Measurements from ENCODE around the gene HBG1. TPM values are rescaled to one million over a fixed set of nuclear protein-coding genes. Genes with fewer than 3 reads are reported as not detected.

HBG1 gene
- total RNA-seq, 1 donor from 2014 or later, result not detected

GRCh38 chr11:5228124-5228523, 21.5 kb downstream of the HBG1 start:
- no peak for DNase-seq (ENCODE audit: low spot score)

GRCh38 chr11:5227681-5228080, 22.0 kb downstream of the HBG1 start:
- DNase-seq (ENCODE audit: low spot score), result no peak

GRCh38 chr11:5226732-5227310, 22.8 kb downstream of the HBG1 start, which contains the start of gene HBB:
Gene HBB, minus strand, starts transcription at chr11:5227071. Its CDS starts 50 bp downstream, at chr11:5227021.
- DNase-seq (ENCODE audit: low spot score), result no peak

- no peak for DNase-seq (ENCODE audit: low spot score)
Observed at GRCh38 chr11:5225480-5225871, 24.2 kb downstream of the HBG1 start.

GRCh38 chr11:5224538-5225479, 24.8 kb downstream of the HBG1 start:
- no peak for DNase-seq (ENCODE audit: low spot score)

- DNase-seq (ENCODE audit: low spot score), result no peak
Observed at GRCh38 chr11:5223686-5224085, 26.0 kb downstream of the HBG1 start.

- no peak for DNase-seq (ENCODE audit: low spot score)
Observed at GRCh38 chr11:5223146-5223545, 26.5 kb downstream of the HBG1 start.

- no peak for DNase-seq (ENCODE audit: low spot score)
Observed at GRCh38 chr11:5210376-5210885, 39.2 kb downstream of the HBG1 start.

GRCh38 chr11:5204787-5205186, 44.9 kb downstream of the HBG1 start:
- no peak for DNase-seq (ENCODE audit: low spot score)

- DNase-seq (ENCODE audit: low spot score), result no peak
Observed at GRCh38 chr11:5203366-5203765, 46.3 kb downstream of the HBG1 start.

GRCh38 chr11:5200582-5200981, 49.1 kb downstream of the HBG1 start, which contains the start of gene OR51V1:
Gene OR51V1, minus strand, starts transcription at chr11:5200682. Its CDS starts 0 bp downstream, at chr11:5200682.
- no peak for DNase-seq (ENCODE audit: low spot score)

- DNase-seq (ENCODE audit: low spot score), result no peak
Observed at GRCh38 chr11:5198285-5198684, 51.4 kb downstream of the HBG1 start.

Other genes starting within 250 kb of the HBG1 start
- not detected for gene OR52J3, start 203.3 kb downstream of the HBG1 start, total RNA-seq
- not detected for gene OR52E2, start 190.2 kb downstream of the HBG1 start, total RNA-seq
- not detected for gene OR52E1, start 180.3 kb downstream of the HBG1 start, total RNA-seq
- not detected for gene OR52A5, start 111.5 kb downstream of the HBG1 start, total RNA-seq
- gene OR52A1, start 95.1 kb downstream of the HBG1 start, total RNA-seq, result not detected
- not detected for gene OR51V1, start 49.2 kb downstream of the HBG1 start, total RNA-seq
- gene HBB, start 22.8 kb downstream of the HBG1 start, total RNA-seq, result 346 TPM
- gene HBD, start 15.4 kb downstream of the HBG1 start, total RNA-seq, result 0.80 TPM
- gene HBG2, start 4.9 kb upstream of the HBG1 start, total RNA-seq, result not detected
- gene HBE1, start 20.1 kb upstream of the HBG1 start, total RNA-seq, result not detected
- gene OR51B4, start 52.1 kb upstream of the HBG1 start, total RNA-seq, result not detected
- gene OR51B2, start 74.4 kb upstream of the HBG1 start, total RNA-seq, result not detected
- gene OR51B5, start 93.7 kb upstream of the HBG1 start, total RNA-seq, result not detected
- not detected for gene OR51B6, start 101.7 kb upstream of the HBG1 start, total RNA-seq
- gene OR51M1, start 134.0 kb upstream of the HBG1 start, total RNA-seq, result not detected
- not detected for gene OR51Q1, start 172.3 kb upstream of the HBG1 start, total RNA-seq
- gene OR51I1, start 191.7 kb upstream of the HBG1 start, total RNA-seq, result not detected
- not detected for gene OR51I2, start 199.5 kb upstream of the HBG1 start, total RNA-seq
- gene OR52D1, start 238.8 kb upstream of the HBG1 start, total RNA-seq, result not detected

Measured in mesenteric fat pad (tissue), 1 donor.